Loucy (cell line): ENCODE data around the gene MYOF.

Experiments
- H2AFZ ChIP-seq: fragments of 200-600 bp; sonication (generic); 2 replicates; pipeline ENCODE4 v1.6.0; 2016; ENCODE audit warnings: antibody characterized with exemption, mild to moderate bottlenecking, low read length, moderate library complexity
- H3F3A ChIP-seq: fragments of 200-600 bp; 2 replicates; pipeline ENCODE4 v1.6.0; 2016; ENCODE audit warnings: antibody characterized with exemption, low read depth, mild to moderate bottlenecking
- H3K27me3 ChIP-seq: fragments of 200-600 bp; sonication (generic); 2 replicates; pipeline ENCODE4 v1.6.1; 2014; ENCODE audit warnings: low read length, mild to moderate bottlenecking; ENCODE audit not compliant: insufficient read depth, poor library complexity, severe bottlenecking
- H3K36me3 ChIP-seq: fragments of 200-600 bp; sonication (generic); 2 replicates; pipeline ENCODE4 v1.6.1; 2016; ENCODE audit warnings: low read length; ENCODE audit not compliant: insufficient read depth
- H3K4me1 ChIP-seq: fragments of 200-600 bp; sonication (generic); 2 replicates; pipeline ENCODE4 v1.5.1; 2014; ENCODE audit warnings: low read length, mild to moderate bottlenecking; ENCODE audit not compliant: insufficient read depth, poor library complexity, severe bottlenecking
- H3K4me2 ChIP-seq: fragments of 200-600 bp; sonication (generic); 2 replicates; pipeline ENCODE4 v1.6.0; 2014; ENCODE audit warnings: antibody characterized with exemption, low read length, low read depth, mild to moderate bottlenecking; ENCODE audit not compliant: poor library complexity, severe bottlenecking
- H3K4me3 ChIP-seq: fragments of 200-600 bp; sonication (generic); 2 replicates; pipeline ENCODE4 v1.5.1; 2014; ENCODE audit warnings: low read length, mild to moderate bottlenecking, mixed read lengths; ENCODE audit not compliant: poor library complexity, severe bottlenecking
- H3K79me2 ChIP-seq: fragments of 200-600 bp; sonication (generic); 2 replicates; pipeline ENCODE4 v1.6.1; 2014; ENCODE audit warnings: low read length; ENCODE audit not compliant: insufficient read depth
- H3K9ac ChIP-seq: fragments of 200-600 bp; sonication (generic); 2 replicates; pipeline ENCODE4 v1.6.0; 2014; ENCODE audit warnings: mild to moderate bottlenecking, low read depth, low read length, moderate library complexity; ENCODE audit not compliant: poor library complexity, severe bottlenecking
- H3K9me2 ChIP-seq: fragments of 200-600 bp; sonication (generic); replicated peaks from 2 replicates; pipeline ENCODE4 v1.6.1; 2016; ENCODE audit warnings: low read depth, low read length, mixed read lengths
- H3K9me3 ChIP-seq: fragments of 200-600 bp; sonication (generic); 2 replicates; pipeline ENCODE4 v1.6.1; 2014; ENCODE audit warnings: mild to moderate bottlenecking, antibody characterized with exemption, low read length, low read depth; ENCODE audit not compliant: insufficient read depth
- H4K20me1 ChIP-seq: fragments of 200-600 bp; sonication (generic); 2 replicates; pipeline ENCODE4 v1.6.0; 2014; ENCODE audit warnings: antibody characterized with exemption, low read length, mild to moderate bottlenecking; ENCODE audit not compliant: insufficient read depth, poor library complexity, severe bottlenecking
- EZH2phosphoT487 ChIP-seq: fragments of 200-600 bp; IDR thresholded peaks from 2 replicates; pipeline ENCODE4 v1.6.1; 2018; ENCODE audit warnings: antibody characterized with exemption, mild to moderate bottlenecking, moderate library complexity, borderline replicate concordance
- TF ChIP-seq, protein P1 (sequence below): fragments of 200-600 bp; sonication (generic); conservative IDR thresholded peaks from 2 replicates; pipeline ENCODE4 v1.5.1; 2014; ENCODE audit warnings: mild to moderate bottlenecking, antibody characterized with exemption, low read length

MYOF gene, protein sequence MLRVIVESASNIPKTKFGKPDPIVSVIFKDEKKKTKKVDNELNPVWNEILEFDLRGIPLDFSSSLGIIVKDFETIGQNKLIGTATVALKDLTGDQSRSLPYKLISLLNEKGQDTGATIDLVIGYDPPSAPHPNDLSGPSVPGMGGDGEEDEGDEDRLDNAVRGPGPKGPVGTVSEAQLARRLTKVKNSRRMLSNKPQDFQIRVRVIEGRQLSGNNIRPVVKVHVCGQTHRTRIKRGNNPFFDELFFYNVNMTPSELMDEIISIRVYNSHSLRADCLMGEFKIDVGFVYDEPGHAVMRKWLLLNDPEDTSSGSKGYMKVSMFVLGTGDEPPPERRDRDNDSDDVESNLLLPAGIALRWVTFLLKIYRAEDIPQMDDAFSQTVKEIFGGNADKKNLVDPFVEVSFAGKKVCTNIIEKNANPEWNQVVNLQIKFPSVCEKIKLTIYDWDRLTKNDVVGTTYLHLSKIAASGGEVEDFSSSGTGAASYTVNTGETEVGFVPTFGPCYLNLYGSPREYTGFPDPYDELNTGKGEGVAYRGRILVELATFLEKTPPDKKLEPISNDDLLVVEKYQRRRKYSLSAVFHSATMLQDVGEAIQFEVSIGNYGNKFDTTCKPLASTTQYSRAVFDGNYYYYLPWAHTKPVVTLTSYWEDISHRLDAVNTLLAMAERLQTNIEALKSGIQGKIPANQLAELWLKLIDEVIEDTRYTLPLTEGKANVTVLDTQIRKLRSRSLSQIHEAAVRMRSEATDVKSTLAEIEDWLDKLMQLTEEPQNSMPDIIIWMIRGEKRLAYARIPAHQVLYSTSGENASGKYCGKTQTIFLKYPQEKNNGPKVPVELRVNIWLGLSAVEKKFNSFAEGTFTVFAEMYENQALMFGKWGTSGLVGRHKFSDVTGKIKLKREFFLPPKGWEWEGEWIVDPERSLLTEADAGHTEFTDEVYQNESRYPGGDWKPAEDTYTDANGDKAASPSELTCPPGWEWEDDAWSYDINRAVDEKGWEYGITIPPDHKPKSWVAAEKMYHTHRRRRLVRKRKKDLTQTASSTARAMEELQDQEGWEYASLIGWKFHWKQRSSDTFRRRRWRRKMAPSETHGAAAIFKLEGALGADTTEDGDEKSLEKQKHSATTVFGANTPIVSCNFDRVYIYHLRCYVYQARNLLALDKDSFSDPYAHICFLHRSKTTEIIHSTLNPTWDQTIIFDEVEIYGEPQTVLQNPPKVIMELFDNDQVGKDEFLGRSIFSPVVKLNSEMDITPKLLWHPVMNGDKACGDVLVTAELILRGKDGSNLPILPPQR (N-terminal part only)

DNA sequence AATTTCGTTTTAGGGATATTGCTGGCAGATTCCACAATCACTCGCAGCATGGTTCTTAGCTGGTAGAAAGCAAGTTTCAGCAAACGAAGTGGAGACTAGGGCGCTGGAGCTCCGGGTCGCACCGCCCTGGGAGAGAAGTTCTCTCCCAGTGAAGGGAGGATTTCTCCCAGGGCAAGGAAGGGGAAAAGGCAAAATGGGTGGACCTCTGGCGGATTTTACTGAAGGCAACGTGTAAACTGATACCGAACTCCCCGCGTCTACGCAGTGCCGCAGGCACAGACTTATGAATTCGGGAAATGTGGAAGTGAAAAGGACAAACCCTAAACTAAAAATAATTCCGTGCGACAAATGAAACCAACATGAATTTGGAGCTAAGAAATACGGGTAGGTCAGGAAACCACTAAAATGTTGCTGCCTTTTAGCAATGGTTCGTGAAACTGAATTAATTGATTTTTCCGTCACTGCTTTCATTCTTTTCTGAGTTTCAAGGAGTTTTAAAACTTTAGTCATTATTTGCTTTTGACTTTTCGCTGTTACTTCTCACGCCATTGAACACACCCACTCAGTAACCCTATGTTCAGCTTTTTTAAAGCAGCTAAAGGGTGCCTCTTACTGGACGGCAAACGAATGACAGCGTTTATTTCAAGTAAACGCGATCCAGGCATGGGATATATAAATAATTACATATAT lies at the start of gene MYOF:
TSS of gene MYOF (minus strand) at position 190 of the 690 bp plus-strand sequence. CDS start at position 50, 140 bp downstream.
- Histone ChIP-seq H3K79me2 (no peaks in the 10 kb centered on the region), H4K20me1 (no peaks in the 10 kb centered on the region), H3K4me1 (peaks cover 6% of the 10 kb centered on the region), H3K27me3 (no peaks in the 10 kb centered on the region), H3K9ac (peak within 1 kb of the TSS; percentile 47), H2AFZ (peak within 1 kb of the TSS; percentile 84), H3K9me2 (no peaks in the 10 kb centered on the region), H3K4me3 (peak within 1 kb of the TSS; percentile 78), H3K4me2 (peak within 1 kb of the TSS; percentile 93), H3K9me3 (no peaks in the 10 kb centered on the region), H3K36me3 (no peaks in the 10 kb centered on the region), H3F3A (no peaks in the 10 kb centered on the region)
- no peak for TF ChIP-seq EZH2phosphoT487
- TF ChIP-seq, protein P1, sequence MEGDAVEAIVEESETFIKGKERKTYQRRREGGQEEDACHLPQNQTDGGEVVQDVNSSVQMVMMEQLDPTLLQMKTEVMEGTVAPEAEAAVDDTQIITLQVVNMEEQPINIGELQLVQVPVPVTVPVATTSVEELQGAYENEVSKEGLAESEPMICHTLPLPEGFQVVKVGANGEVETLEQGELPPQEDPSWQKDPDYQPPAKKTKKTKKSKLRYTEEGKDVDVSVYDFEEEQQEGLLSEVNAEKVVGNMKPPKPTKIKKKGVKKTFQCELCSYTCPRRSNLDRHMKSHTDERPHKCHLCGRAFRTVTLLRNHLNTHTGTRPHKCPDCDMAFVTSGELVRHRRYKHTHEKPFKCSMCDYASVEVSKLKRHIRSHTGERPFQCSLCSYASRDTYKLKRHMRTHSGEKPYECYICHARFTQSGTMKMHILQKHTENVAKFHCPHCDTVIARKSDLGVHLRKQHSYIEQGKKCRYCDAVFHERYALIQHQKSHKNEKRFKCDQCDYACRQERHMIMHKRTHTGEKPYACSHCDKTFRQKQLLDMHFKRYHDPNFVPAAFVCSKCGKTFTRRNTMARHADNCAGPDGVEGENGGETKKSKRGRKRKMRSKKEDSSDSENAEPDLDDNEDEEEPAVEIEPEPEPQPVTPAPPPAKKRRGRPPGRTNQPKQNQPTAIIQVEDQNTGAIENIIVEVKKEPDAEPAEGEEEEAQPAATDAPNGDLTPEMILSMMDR, result peak; percentile 66

DNA sequence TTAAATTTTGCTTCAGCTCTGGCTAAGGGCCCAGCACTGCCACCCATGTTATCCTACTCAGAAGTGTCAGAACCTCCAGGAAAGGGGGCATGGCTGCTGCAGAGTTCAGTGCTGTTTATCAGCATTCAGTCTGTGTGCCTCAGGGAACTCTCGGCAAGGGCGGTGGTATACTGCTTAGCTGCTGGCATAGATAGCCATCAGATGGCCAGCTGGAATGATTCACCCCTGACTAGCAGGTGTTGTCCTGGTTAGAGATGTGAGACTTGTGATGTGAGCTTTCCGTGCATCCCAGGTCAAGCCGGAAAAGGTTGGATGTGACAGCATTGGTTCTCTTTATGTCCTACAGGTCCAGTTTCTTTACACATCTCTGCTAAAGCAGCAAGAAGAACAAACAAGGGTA lies 36.4 kb upstream of the MYOF start:
- no peaks in the 10 kb centered on the region for H3K27me3 ChIP-seq
- H3K4me3 ChIP-seq, result no peak overlapping the region
- H3K4me2 ChIP-seq, result no peak overlapping the region
- no peak overlapping the region for H2AFZ ChIP-seq
- H3F3A ChIP-seq, result no peaks in the 10 kb centered on the region
- H3K9me3 ChIP-seq, result no peaks in the 10 kb centered on the region
- no peaks in the 10 kb centered on the region for H3K79me2 ChIP-seq
- no peaks in the 10 kb centered on the region for H3K4me1 ChIP-seq
- TF ChIP-seq, protein P1, result no peak
- no peak for TF ChIP-seq EZH2phosphoT487
- no peak overlapping the region for H3K9ac ChIP-seq
- H3K36me3 ChIP-seq, result peaks cover 77% of the 10 kb centered on the region
- H4K20me1 ChIP-seq, result no peaks in the 10 kb centered on the region
- no peaks in the 10 kb centered on the region for H3K9me2 ChIP-seq

- Histone ChIP-seq H3K36me3 (peaks cover 83% of the 10 kb centered on the region), H3K4me3 (no peak overlapping the region), H3K27me3 (no peaks in the 10 kb centered on the region), H2AFZ (no peak overlapping the region), H3K4me2 (no peak overlapping the region), H3K79me2 (no peaks in the 10 kb centered on the region), H3K9me2 (no peaks in the 10 kb centered on the region), H3K4me1 (no peaks in the 10 kb centered on the region), H3K9me3 (no peaks in the 10 kb centered on the region), H3K9ac (no peak overlapping the region), H4K20me1 (no peaks in the 10 kb centered on the region), H3F3A (no peaks in the 10 kb centered on the region)
- TF ChIP-seq, protein P1, result no peak
- TF ChIP-seq EZH2phosphoT487, result no peak
Measured at GRCh38 chr10:93516006-93516380, 33.9 kb upstream of the MYOF start.
